CD4-positive, CD25-positive, alpha-beta regulatory T cell (primary cell): ENCODE measurements around the gene SRRM1. TPM values are rescaled to one million over a fixed set of nuclear protein-coding genes. Genes with fewer than 3 reads are reported as not detected.

ENCODE experiments used
- polyA plus RNA-seq, 4 donors: library from polyadenylated mRNA; unstranded; fragments of 300-500 nt; fragmentation: Illumina TruSeq; gene quantifications; one replicate each; pipeline ENCODE4 v1.2.3, GENCODE V29; 2021
- total RNA-seq: library from RNA; stranded (reverse); gene quantifications from one replicate; pipeline ENCODE4 v1.2.3, GENCODE V29; 2022

SRRM1 gene
- total and polyA plus RNA-seq, 5 donors from 2014 or later: 85.5 to 284 (median 94.4) TPM

Other genes with a start within 250 kb of the SRRM1 start
- gene STPG1, start 229.5 kb upstream of the SRRM1 start, total RNA-seq: 3.4 TPM
- 1 to 10 TPM; 1.1 to 5.3 (median 2.7) TPM for gene STPG1, start 229.5 kb upstream of the SRRM1 start, polyA plus RNA-seq
- gene NIPAL3, start 227.5 kb upstream of the SRRM1 start, total RNA-seq: 57.0 TPM
- 10 to 100 TPM; 62.1 to 70.2 (median 65.2) TPM for gene NIPAL3, start 227.5 kb upstream of the SRRM1 start, polyA plus RNA-seq
- 172 TPM for gene RCAN3, start 140.5 kb upstream of the SRRM1 start, total RNA-seq
- 100 to 1,000 TPM; 126 to 146 (median 133) TPM for gene RCAN3, start 140.5 kb upstream of the SRRM1 start, polyA plus RNA-seq
- not detected for gene NCMAP, start 87.2 kb upstream of the SRRM1 start, total RNA-seq
- gene NCMAP, start 87.2 kb upstream of the SRRM1 start, polyA plus RNA-seq: under 1 TPM in 1 of 4 donors, not detected in 3; 0.34 TPM
- gene CLIC4, start 102.1 kb downstream of the SRRM1 start, total RNA-seq: 2.1 TPM
- 1 to 10 TPM in 1 of 4 donors, under 1 TPM in 3; 0.08 to 2.1 (median 0.53) TPM for gene CLIC4, start 102.1 kb downstream of the SRRM1 start, polyA plus RNA-seq